Measurements from ENCODE around the gene AHDC1.

Gene AHDC1

GRCh38 chr1:27574871-27575831, 28.8 kb downstream of the AHDC1 start (continued):
- TF ChIP-seq ZFP41 (tag by site-specific recombination; IDR thresholded peaks at IDR 0.05; ENCODE audit: borderline replicate concordance): no peak
- peak; percentile 72; the same call in 1 of the 2 replicates for TF ChIP-seq ZNF391 (tag by site-specific recombination; IDR thresholded peaks at IDR 0.05; ENCODE audit: borderline replicate concordance, low read depth)
- TF ChIP-seq ZNF596 (tag by site-specific recombination; IDR thresholded peaks at IDR 0.05): 0 out of 2 replicates have a peak, but pooled peaks have one; percentile 11
- no peak for TF ChIP-seq ZNF311 (tag by site-specific recombination; IDR thresholded peaks at IDR 0.05; ENCODE audit: borderline replicate concordance)
- TF ChIP-seq ZSCAN4 (tag by site-specific recombination; IDR thresholded peaks at IDR 0.05): no peak; the same call in 1 of the 2 replicates
- no peak for TF ChIP-seq ZNF274 (IDR thresholded peaks at IDR 0.05; ENCODE audit: low read length)
- no peak for TF ChIP-seq ZNF274 (tag by site-specific recombination; IDR thresholded peaks at IDR 0.05; ENCODE audit: borderline replicate concordance)
- 0 out of 2 replicates have a peak, but pooled peaks have one; percentile 55 for TF ChIP-seq ZBTB44 (tag by site-specific recombination; IDR thresholded peaks at IDR 0.05)
- TF ChIP-seq OSR2 (tag by site-specific recombination; IDR thresholded peaks at IDR 0.05): peak; percentile 73; the same call in 1 of the 2 replicates
- no peak for TF ChIP-seq ZNF23 (tag by site-specific recombination; IDR thresholded peaks at IDR 0.05; ENCODE audit: borderline replicate concordance)
- peak; percentile 20; the same call in 1 of the 2 replicates for TF ChIP-seq MZF1 (tag by site-specific recombination; IDR thresholded peaks at IDR 0.05; ENCODE audit: borderline replicate concordance)
- no peak for TF ChIP-seq ZSCAN18 (tag by site-specific recombination; IDR thresholded peaks at IDR 0.05)
- no peak for TF ChIP-seq ZNF140 (tag by site-specific recombination; IDR thresholded peaks at IDR 0.05)
- TF ChIP-seq GLI2 (tag by site-specific recombination; IDR thresholded peaks at IDR 0.05; ENCODE audit: borderline replicate concordance, low read depth): no peak
- TF ChIP-seq PRDM1 (tag by site-specific recombination; IDR thresholded peaks at IDR 0.05): no peak
- TF ChIP-seq ZNF423 (tag by site-specific recombination; IDR thresholded peaks at IDR 0.05): peak; percentile 66
- TF ChIP-seq ZBTB49 (tag by site-specific recombination; IDR thresholded peaks at IDR 0.05; ENCODE audit: low read depth): no peak
- TF ChIP-seq ZNF529 (tag by site-specific recombination; IDR thresholded peaks at IDR 0.05; ENCODE audit: insufficient replicate concordance): no peak
- TF ChIP-seq HOXD13 (CRISPR knock-in tag; IDR thresholded peaks at IDR 0.05; ENCODE audit: borderline replicate concordance): no peak
- TF ChIP-seq ZNF830 (tag by site-specific recombination; IDR thresholded peaks at IDR 0.05; ENCODE audit: low read depth): no peak
- TF ChIP-seq ZNF785 (tag by site-specific recombination; IDR thresholded peaks at IDR 0.05): 0 out of 2 replicates have a peak, but pooled peaks have one; percentile 15
- no peak for TF ChIP-seq MYNN (tag by site-specific recombination; IDR thresholded peaks at IDR 0.05; ENCODE audit: borderline replicate concordance)
- TF ChIP-seq ZBTB10 (tag by site-specific recombination; IDR thresholded peaks at IDR 0.05): peak; percentile 86
